GM21825 (cell line): ENCODE results near the gene SH3GLB2.
"Not testable (repeated sequence)": the region's sequence is repeated elsewhere in the genome, so short reads cannot be mapped to it uniquely, and the experiment has no call there.

Experiments used
- ATAC-seq: cut with Tn5 transposase; IDR thresholded peaks from one replicate; pipeline ENCODE4 v1.9.1; 2021; ENCODE audit warnings: mild to moderate bottlenecking, moderate library complexity; ENCODE audit not compliant: unreplicated experiment

The SH3GLB2 gene

GRCh38 chr9:129054163-129054851 lies 26.2 kb upstream of the SH3GLB2 start:
- no peak for ATAC-seq

- no peak for ATAC-seq
Measured at GRCh38 chr9:129053020-129053419, 24.9 kb upstream of the SH3GLB2 start.

GRCh38 chr9:129052592-129052991 lies 24.5 kb upstream of the SH3GLB2 start:
- no peak for ATAC-seq

- ATAC-seq: no peak
Measured at GRCh38 chr9:129042016-129042415, 13.9 kb upstream of the SH3GLB2 start.

GRCh38 chr9:129040113-129040643 lies 12.0 kb upstream of the SH3GLB2 start:
- ATAC-seq: no peak

- ATAC-seq: no peak
Measured at GRCh38 chr9:129038109-129038852, 10.2 kb upstream of the SH3GLB2 start.

- ATAC-seq: no peak
Measured at GRCh38 chr9:129037767-129038098, 9.6 kb upstream of the SH3GLB2 start.

- no peak for ATAC-seq
Measured at GRCh38 chr9:129036923-129037766, 9.0 kb upstream of the SH3GLB2 start.

- ATAC-seq: peak; percentile 90
Measured at GRCh38 chr9:129036241-129036922, 8.3 kb upstream of the SH3GLB2 start, which contains the start of gene MIGA2. TSS of gene MIGA2 (plus strand) at chr9:129036626. CDS start at chr9:129040595, 3,969 bp downstream.

- ATAC-seq: not testable (repeated sequence)
Measured at GRCh38 chr9:129035838-129036237, 7.7 kb upstream of the SH3GLB2 start.

GRCh38 chr9:129033216-129033615 lies 5.1 kb upstream of the SH3GLB2 start:
- ATAC-seq: no peak

- ATAC-seq: no peak
Measured at GRCh38 chr9:129032541-129033159, 4.5 kb upstream of the SH3GLB2 start.

GRCh38 chr9:129031514-129031913 lies 3.4 kb upstream of the SH3GLB2 start:
- ATAC-seq: no peak

GRCh38 chr9:129030191-129030590 lies 2.1 kb upstream of the SH3GLB2 start:
- ATAC-seq: no peak

- peak; percentile 22 for ATAC-seq
Measured at GRCh38 chr9:129027685-129028191, 393 bp downstream of the SH3GLB2 start.

GRCh38 chr9:129027224-129027684 lies 877 bp downstream of the SH3GLB2 start:
- no peak for ATAC-seq

GRCh38 chr9:129026442-129027223 lies 1.5 kb downstream of the SH3GLB2 start:
- no peak for ATAC-seq

- ATAC-seq: no peak
Measured at GRCh38 chr9:129023908-129024233, 4.3 kb downstream of the SH3GLB2 start.
